HFFc6 (cell line): Measurements from ENCODE around the gene INSL3. TPM values are rescaled to one million over a fixed set of nuclear protein-coding genes. Genes with fewer than 3 reads are reported as not detected.

ENCODE experiments used
- DNase-seq: peaks from one replicate; pipeline ENCODE4 v3.0.0-alpha.2; 2018
- H3K27ac Mint-ChIP-seq: 2 replicates; pipeline ENCODE4 v1.8.0; 2020; ENCODE audit warnings: mild to moderate bottlenecking, mixed read lengths
- H3K27me3 Mint-ChIP-seq: 2 replicates; pipeline ENCODE4 v1.8.0; 2021; ENCODE audit warnings: mild to moderate bottlenecking, moderate library complexity, mixed read lengths; ENCODE audit not compliant: insufficient read depth
- H3K36me3 Mint-ChIP-seq: 2 replicates; pipeline ENCODE4 v1.8.0; 2021; ENCODE audit warnings: low read depth, mixed read lengths
- H3K4me1 Mint-ChIP-seq: 2 replicates; pipeline ENCODE4 v1.8.0; 2020; ENCODE audit warnings: low read depth, mixed read lengths
- H3K4me3 Mint-ChIP-seq: 2 replicates; pipeline ENCODE4 v1.8.0; 2020; ENCODE audit warnings: mild to moderate bottlenecking, moderate library complexity, mixed read lengths
- H3K9me3 Mint-ChIP-seq: 2 replicates; pipeline ENCODE4 v1.8.0; 2020; ENCODE audit warnings: mild to moderate bottlenecking, mixed read lengths
- CTCF ChIP-seq: fragments of 200-600 bp; sonication (generic); IDR thresholded peaks from 2 replicates; pipeline ENCODE4 v1.5.0; 2021; ENCODE audit warnings: antibody characterized with exemption, mild to moderate bottlenecking
- total RNA-seq, 6 experiments: library from RNA; stranded (reverse); fragmentation: NEBNext Ultra II Directional; extraction: Animal tissue kit (Norgen Biotek cat#: 25700); gene quantifications; 2 replicates in 1 of 6; 3 replicates in 5 of 6; pipeline ENCODE4 v1.2.3, GENCODE V29; 2021

The INSL3 gene
- total RNA-seq, 6 experiments from 2014 or later = not detected

- Mint-ChIP-seq H3K27me3 (peaks cover 27% of the 10 kb centered on the region), H3K4me1 (peaks cover 13% of the 10 kb centered on the region), H3K9me3 (no peaks in the 10 kb centered on the region), H3K36me3 (no peaks in the 10 kb centered on the region), H3K4me3 (no peak overlapping the region), H3K27ac (no peak overlapping the region)
- DNase-seq = no peak
- no peak for TF ChIP-seq CTCF
Measured at GRCh38 chr19:17796838-17797423, 24.4 kb downstream of the INSL3 start.

- peaks cover 19% of the 10 kb centered on the region for H3K4me1 Mint-ChIP-seq
- peaks cover 30% of the 10 kb centered on the region for H3K27me3 Mint-ChIP-seq
- no peak overlapping the region for H3K27ac Mint-ChIP-seq
- no peaks in the 10 kb centered on the region for H3K9me3 Mint-ChIP-seq
- no peak overlapping the region for H3K4me3 Mint-ChIP-seq
- TF ChIP-seq CTCF = no peak
- no peaks in the 10 kb centered on the region for H3K36me3 Mint-ChIP-seq
- no peak for DNase-seq
Measured at GRCh38 chr19:17796013-17796837, 25.1 kb downstream of the INSL3 start.

- no peak for DNase-seq
- Mint-ChIP-seq H3K9me3 (no peaks in the 10 kb centered on the region), H3K4me1 (peaks cover 19% of the 10 kb centered on the region), H3K27ac (no peak overlapping the region), H3K36me3 (no peaks in the 10 kb centered on the region), H3K4me3 (no peak overlapping the region), H3K27me3 (peaks cover 27% of the 10 kb centered on the region)
- TF ChIP-seq CTCF = no peak
Measured at GRCh38 chr19:17795495-17795856, 25.8 kb downstream of the INSL3 start.

GRCh38 chr19:17794731-17795494 is 26.4 kb downstream of the INSL3 start, which contains the start of gene B3GNT3:
B3GNT3 (plus strand) TSS chr19:17795138; CDS start chr19:17807808, 12,670 bp downstream.
- TF ChIP-seq CTCF = no peak
- Mint-ChIP-seq H3K27me3 (peaks cover 28% of the 10 kb centered on the region), H3K9me3 (no peaks in the 10 kb centered on the region), H3K27ac (no peak within 1 kb of the TSS), H3K4me3 (no peak within 1 kb of the TSS), H3K36me3 (no peaks in the 10 kb centered on the region), H3K4me1 (peaks cover 19% of the 10 kb centered on the region)
- DNase-seq = no peak

- Mint-ChIP-seq H3K9me3 (no peaks in the 10 kb centered on the region), H3K4me3 (no peak overlapping the region), H3K36me3 (no peaks in the 10 kb centered on the region), H3K27ac (no peak overlapping the region), H3K4me1 (peaks cover 19% of the 10 kb centered on the region), H3K27me3 (peaks cover 29% of the 10 kb centered on the region)
- DNase-seq = no peak
- TF ChIP-seq CTCF = no peak
Measured at GRCh38 chr19:17794412-17794730, 26.9 kb downstream of the INSL3 start.
